GM12873 (cell line): Measurements from ENCODE around the gene RPUSD3.

Experiments used
- TF ChIP-seq, protein P1 (sequence below): IDR thresholded peaks from 2 replicates; pipeline ENCODE4 v1.5.1; 2012; ENCODE audit warnings: low read depth, mild to moderate bottlenecking, moderate library complexity, low read length, control low read depth; ENCODE audit not compliant: insufficient read depth; ENCODE audit errors: missing control alignments

RPUSD3 gene

GRCh38 chr3:9817436-9817835, 26.4 kb downstream of the RPUSD3 start:
- TF ChIP-seq, protein P1, sequence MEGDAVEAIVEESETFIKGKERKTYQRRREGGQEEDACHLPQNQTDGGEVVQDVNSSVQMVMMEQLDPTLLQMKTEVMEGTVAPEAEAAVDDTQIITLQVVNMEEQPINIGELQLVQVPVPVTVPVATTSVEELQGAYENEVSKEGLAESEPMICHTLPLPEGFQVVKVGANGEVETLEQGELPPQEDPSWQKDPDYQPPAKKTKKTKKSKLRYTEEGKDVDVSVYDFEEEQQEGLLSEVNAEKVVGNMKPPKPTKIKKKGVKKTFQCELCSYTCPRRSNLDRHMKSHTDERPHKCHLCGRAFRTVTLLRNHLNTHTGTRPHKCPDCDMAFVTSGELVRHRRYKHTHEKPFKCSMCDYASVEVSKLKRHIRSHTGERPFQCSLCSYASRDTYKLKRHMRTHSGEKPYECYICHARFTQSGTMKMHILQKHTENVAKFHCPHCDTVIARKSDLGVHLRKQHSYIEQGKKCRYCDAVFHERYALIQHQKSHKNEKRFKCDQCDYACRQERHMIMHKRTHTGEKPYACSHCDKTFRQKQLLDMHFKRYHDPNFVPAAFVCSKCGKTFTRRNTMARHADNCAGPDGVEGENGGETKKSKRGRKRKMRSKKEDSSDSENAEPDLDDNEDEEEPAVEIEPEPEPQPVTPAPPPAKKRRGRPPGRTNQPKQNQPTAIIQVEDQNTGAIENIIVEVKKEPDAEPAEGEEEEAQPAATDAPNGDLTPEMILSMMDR, result no peak

DNA sequence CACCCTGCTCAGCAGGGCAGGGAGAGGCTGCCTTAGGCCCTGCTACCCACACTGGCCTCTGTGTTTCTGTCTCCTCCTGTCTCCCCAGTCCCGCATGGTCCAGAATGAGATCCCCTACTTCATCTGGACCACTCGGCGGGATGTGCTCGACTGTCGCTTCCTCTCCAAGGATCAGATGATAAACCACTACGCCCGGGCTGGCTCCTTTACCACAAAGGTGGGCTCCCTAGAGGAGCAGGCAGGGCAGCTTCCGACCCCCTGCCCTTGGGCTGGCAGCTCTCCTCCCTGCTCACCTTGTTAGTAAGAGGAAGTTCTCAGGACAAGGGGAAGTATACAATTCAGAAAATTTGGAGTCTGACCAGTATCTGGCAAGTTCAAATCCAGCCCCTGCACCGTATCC, 27.8 kb downstream of the RPUSD3 start:
- TF ChIP-seq, protein P1, result no peak

DNA sequence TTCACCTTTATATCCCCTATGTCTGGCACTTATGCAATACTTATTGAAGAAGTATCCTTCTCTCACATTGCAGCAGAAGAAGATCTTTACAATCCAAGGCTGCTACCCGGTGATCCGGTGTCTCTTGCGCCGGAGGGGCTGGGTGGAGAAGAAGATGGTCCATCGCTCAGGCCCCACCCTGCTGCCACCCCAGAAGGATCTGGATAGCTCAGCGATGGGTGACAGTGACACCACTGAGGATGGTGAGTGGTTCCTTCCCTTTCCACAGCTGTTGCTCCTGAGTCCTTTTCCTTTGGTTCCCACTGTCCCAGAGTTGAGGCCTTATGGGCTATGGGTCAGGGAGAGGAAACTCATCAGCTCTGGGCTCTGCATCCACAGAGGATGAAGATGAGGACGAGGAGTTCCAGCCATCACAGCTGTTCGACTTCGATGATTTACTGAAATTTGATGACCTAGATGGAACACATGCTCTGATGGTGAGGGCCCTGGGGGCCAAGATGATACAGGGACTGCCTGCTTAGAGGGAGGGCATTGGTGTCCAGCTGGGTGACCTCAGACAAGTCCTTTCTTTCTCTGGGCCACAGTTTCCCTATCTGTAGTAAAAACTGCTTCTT, 30.8 kb downstream of the RPUSD3 start:
- TF ChIP-seq, protein P1, result no peak

DNA sequence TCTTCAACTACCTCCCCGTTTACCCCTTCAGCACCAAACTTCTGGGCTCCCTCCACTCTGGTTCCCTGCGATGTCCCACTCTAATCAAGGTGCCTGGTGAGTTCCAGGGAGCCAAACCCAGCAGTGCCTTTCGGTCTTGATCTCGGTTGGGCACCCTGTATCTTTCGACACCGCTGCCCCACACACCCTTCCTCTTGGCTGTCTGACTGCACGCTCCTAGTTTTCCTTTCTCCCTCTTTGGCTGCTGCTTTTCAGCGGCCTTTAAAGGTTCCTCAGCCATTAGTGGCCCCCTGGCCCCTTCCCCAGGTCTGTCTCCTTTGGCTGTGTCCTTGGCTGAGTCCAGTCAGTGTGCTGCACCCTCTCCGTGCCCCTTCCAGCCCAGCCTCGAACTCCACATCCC, 33.0 kb downstream of the RPUSD3 start:
- TF ChIP-seq, protein P1, result no peak

DNA sequence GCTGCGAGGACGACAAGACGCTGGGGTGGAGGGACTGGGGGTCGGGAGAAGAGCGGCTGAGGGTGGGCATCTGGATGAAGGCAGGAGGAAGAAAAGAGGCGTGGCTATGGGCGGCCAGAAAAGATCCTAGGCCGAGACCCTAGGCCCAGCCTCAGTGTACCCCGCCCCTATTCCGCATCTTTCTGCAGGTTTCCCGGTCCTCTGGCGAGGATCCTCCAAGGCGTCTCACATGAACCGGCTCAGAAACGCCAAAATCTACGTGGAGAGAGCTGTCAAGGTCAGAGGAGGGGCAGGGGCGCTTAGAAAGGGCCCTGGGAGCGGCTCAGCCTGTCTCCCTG, 33.4 kb downstream of the RPUSD3 start:
- TF ChIP-seq, protein P1, result no peak

DNA sequence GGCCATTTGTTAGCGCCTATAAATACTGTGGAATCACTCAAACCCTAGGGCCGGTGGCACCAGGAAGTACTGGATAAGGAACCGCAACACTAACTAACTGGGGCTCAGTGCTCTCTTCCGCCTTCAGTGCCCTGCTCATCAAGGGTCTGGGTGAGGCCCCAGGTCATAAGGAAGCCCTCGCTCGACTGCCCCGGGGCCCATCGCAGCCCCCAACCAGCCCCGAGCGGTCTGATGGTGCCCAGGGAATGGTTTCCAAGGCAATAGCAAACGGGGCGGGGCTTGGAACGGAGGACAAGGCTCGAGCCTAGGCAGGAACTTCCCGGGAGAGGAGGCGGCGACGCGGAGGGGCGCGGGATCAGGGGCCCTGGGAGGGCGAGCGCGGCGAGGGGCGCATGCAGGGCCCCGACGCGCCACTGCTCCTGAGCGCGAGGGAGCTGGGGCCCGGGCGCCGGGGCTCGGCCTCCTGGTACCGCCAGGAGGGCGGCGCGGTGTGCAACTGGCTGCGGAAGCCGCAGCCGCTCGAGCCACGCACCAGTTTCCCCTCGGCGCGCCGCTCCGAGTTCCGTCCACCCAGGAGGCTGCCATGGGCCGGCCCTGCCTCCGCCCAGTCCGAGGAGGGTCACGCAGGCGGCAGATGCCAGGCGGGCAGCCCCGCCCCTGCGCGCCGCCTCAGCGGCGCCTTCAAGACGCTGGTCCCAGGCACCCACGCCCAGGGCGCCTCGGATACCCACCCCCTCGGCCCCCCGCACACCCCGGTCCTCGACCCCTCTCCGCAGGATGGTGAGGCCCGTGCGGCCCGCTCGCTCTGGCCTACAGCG, 34.0 kb downstream of the RPUSD3 start, which contains the start of gene TTLL3:
TSS of gene TTLL3 (plus strand) at position 648 of the 818 bp plus-strand sequence. CDS start 400 bp downstream, outside the sequence.
- TF ChIP-seq, protein P1, result no peak

DNA sequence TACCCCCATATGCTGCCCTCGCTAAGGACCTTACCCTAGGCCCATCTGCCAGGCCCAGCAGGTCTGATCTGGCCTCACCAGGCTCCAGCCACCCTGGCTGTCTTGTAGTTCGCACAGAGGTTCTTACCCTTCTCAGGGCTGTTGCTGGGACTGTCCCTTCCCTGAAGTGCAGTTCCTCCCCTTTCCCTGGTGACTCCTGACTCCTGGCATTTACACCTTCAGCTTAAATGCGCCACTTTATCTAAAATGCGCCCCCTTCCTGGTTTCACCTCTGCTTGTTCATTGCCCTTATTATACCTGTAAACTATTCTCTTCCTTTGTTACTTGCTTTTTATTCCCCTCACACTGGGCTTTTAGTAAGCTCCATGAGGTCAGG, 34.6 kb downstream of the RPUSD3 start:
- TF ChIP-seq, protein P1, result no peak
